ENCODE measurements around the gene HDAC4. TPM values are rescaled to one million over a fixed set of nuclear protein-coding genes. Genes with fewer than 3 reads are reported as not detected.

The HDAC4 gene
- total and polyA plus RNA-seq, 4 donors, result 2.9 to 37.2 (median 4.4) TPM

DNA sequence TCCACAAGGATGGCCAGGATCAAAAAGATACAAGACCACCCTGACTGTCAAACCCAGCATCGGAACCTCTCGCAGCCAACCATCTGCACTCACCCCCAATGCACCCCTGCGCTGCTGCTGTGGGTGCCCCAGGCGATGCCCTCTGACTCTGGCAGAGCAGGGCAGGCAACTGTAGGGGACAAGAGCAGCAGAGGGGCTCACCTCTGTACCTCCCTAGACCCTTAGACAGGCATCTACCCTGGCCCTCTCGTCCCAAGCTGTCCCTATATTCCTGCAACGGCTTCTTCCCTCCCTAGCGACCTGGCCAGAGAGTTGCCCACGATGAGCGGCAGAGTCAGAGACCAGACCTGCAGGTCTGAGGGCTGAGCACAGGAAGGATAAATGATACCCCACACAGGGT is 128.2 kb downstream of the HDAC4 start:
- peaks cover 6 to 13% (median 10%) of the 10 kb centered on the region in 4 donors for H3K4me1 ChIP-seq (ENCODE audit: control insufficient read depth in 4 of 4, insufficient read depth in 4 of 4, low read length in 3 of 4)
- no peak overlapping the region for H3K27ac ChIP-seq (ENCODE audit: low read depth in 1 of 2, low read length in 2 of 2)
- no peaks in the 10 kb centered on the region for H3K36me3 ChIP-seq (ENCODE audit: control insufficient read depth in 4 of 4, insufficient read depth in 3 of 4, low read depth in 1 of 4, low read length in 3 of 4)
- H3K4me3 ChIP-seq (ENCODE audit: low read depth in 1 of 3, low read length in 3 of 3), result no peak overlapping the region
- TF ChIP-seq HNF4G (IDR thresholded peaks at IDR 0.05) (no peak), FOXA1 (IDR thresholded peaks at IDR 0.05) (no peak), JUND (IDR thresholded peaks at IDR 0.05) (no peak), RXRA (IDR thresholded peaks at IDR 0.05) (no peak), GABPA (IDR thresholded peaks at IDR 0.05 in 1 of 2, conservative IDR thresholded peaks at IDR 0.05 in 1 of 2) (no peak), HNF4A (conservative IDR thresholded peaks at IDR 0.05) (no peak), NR2F2 (IDR thresholded peaks at IDR 0.05) (no peak)
- TF ChIP-seq, protein P1, sequence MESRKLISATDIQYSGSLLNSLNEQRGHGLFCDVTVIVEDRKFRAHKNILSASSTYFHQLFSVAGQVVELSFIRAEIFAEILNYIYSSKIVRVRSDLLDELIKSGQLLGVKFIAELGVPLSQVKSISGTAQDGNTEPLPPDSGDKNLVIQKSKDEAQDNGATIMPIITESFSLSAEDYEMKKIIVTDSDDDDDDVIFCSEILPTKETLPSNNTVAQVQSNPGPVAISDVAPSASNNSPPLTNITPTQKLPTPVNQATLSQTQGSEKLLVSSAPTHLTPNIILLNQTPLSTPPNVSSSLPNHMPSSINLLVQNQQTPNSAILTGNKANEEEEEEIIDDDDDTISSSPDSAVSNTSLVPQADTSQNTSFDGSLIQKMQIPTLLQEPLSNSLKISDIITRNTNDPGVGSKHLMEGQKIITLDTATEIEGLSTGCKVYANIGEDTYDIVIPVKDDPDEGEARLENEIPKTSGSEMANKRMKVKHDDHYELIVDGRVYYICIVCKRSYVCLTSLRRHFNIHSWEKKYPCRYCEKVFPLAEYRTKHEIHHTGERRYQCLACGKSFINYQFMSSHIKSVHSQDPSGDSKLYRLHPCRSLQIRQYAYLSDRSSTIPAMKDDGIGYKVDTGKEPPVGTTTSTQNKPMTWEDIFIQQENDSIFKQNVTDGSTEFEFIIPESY (IDR thresholded peaks at IDR 0.05), result no peak
- TF ChIP-seq, protein P2, sequence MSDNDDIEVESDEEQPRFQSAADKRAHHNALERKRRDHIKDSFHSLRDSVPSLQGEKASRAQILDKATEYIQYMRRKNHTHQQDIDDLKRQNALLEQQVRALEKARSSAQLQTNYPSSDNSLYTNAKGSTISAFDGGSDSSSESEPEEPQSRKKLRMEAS (IDR thresholded peaks at IDR 0.05), result no peak
- TF ChIP-seq, protein P3, sequence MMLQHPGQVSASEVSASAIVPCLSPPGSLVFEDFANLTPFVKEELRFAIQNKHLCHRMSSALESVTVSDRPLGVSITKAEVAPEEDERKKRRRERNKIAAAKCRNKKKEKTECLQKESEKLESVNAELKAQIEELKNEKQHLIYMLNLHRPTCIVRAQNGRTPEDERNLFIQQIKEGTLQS (IDR thresholded peaks at IDR 0.05), result no peak
- TF ChIP-seq, protein P4, sequence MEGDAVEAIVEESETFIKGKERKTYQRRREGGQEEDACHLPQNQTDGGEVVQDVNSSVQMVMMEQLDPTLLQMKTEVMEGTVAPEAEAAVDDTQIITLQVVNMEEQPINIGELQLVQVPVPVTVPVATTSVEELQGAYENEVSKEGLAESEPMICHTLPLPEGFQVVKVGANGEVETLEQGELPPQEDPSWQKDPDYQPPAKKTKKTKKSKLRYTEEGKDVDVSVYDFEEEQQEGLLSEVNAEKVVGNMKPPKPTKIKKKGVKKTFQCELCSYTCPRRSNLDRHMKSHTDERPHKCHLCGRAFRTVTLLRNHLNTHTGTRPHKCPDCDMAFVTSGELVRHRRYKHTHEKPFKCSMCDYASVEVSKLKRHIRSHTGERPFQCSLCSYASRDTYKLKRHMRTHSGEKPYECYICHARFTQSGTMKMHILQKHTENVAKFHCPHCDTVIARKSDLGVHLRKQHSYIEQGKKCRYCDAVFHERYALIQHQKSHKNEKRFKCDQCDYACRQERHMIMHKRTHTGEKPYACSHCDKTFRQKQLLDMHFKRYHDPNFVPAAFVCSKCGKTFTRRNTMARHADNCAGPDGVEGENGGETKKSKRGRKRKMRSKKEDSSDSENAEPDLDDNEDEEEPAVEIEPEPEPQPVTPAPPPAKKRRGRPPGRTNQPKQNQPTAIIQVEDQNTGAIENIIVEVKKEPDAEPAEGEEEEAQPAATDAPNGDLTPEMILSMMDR (IDR thresholded peaks at IDR 0.05; ENCODE audit: low read depth, low read length, missing input control), result no peak
- TF ChIP-seq, protein P5, sequence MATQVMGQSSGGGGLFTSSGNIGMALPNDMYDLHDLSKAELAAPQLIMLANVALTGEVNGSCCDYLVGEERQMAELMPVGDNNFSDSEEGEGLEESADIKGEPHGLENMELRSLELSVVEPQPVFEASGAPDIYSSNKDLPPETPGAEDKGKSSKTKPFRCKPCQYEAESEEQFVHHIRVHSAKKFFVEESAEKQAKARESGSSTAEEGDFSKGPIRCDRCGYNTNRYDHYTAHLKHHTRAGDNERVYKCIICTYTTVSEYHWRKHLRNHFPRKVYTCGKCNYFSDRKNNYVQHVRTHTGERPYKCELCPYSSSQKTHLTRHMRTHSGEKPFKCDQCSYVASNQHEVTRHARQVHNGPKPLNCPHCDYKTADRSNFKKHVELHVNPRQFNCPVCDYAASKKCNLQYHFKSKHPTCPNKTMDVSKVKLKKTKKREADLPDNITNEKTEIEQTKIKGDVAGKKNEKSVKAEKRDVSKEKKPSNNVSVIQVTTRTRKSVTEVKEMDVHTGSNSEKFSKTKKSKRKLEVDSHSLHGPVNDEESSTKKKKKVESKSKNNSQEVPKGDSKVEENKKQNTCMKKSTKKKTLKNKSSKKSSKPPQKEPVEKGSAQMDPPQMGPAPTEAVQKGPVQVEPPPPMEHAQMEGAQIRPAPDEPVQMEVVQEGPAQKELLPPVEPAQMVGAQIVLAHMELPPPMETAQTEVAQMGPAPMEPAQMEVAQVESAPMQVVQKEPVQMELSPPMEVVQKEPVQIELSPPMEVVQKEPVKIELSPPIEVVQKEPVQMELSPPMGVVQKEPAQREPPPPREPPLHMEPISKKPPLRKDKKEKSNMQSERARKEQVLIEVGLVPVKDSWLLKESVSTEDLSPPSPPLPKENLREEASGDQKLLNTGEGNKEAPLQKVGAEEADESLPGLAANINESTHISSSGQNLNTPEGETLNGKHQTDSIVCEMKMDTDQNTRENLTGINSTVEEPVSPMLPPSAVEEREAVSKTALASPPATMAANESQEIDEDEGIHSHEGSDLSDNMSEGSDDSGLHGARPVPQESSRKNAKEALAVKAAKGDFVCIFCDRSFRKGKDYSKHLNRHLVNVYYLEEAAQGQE (IDR thresholded peaks at IDR 0.05), result no peak
- no peak overlapping the region for H3K9ac ChIP-seq (ENCODE audit: low read depth in 1 of 2, low read length in 2 of 2)
- H3K27me3 ChIP-seq (ENCODE audit: control insufficient read depth in 4 of 4, insufficient read depth in 4 of 4, low read length in 3 of 4), result no peaks in the 10 kb centered on the region
- no peak for DNase-seq (ENCODE audit: low spot score)
- 98% methylated on average over 9 of the region's 9 CpGs for WGBS
- no peaks in the 10 kb centered on the region for H3K9me3 ChIP-seq (ENCODE audit: control insufficient read depth in 4 of 4, low read length in 3 of 4)

DNA sequence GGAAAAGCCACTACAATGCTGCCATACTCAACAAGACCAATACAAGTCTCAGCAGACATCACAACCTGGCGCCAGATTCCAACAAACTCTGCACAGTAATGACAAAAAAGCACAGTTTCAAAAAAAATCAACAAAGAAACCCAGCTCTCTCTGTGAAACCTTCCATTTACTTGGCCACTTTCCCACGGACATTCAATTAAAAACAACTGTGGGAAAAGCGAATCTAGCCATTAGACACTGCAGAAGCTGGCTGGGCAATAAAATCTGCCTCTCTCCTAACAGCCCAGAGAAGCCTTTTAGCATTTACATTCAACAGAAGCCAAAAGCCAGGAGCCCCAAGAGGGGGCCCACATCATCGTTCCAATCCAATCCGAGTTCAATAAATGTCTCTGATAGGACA is 128.9 kb downstream of the HDAC4 start:
- no peaks in the 10 kb centered on the region for H3K36me3 ChIP-seq (ENCODE audit: control insufficient read depth in 4 of 4, insufficient read depth in 3 of 4, low read depth in 1 of 4, low read length in 3 of 4)
- no peak for DNase-seq (ENCODE audit: low spot score)
- peaks cover 12 to 21% (median 16%) of the 10 kb centered on the region in 4 donors for H3K4me1 ChIP-seq (ENCODE audit: control insufficient read depth in 4 of 4, insufficient read depth in 4 of 4, low read length in 3 of 4)
- no peaks in the 10 kb centered on the region for H3K27me3 ChIP-seq (ENCODE audit: control insufficient read depth in 4 of 4, insufficient read depth in 4 of 4, low read length in 3 of 4)
- H3K4me3 ChIP-seq (ENCODE audit: low read depth in 1 of 3, low read length in 3 of 3), result no peak overlapping the region
- 82% methylated on average over 5 of the region's 5 CpGs for WGBS
- no peaks in the 10 kb centered on the region for H3K9me3 ChIP-seq (ENCODE audit: control insufficient read depth in 4 of 4, low read length in 3 of 4)
- H3K27ac ChIP-seq (ENCODE audit: low read depth in 1 of 2, low read length in 2 of 2), result no peak overlapping the region
- no peak overlapping the region for H3K9ac ChIP-seq (ENCODE audit: low read depth in 1 of 2, low read length in 2 of 2)
- TF ChIP-seq EGR1 (IDR thresholded peaks at IDR 0.05; ENCODE audit: low read depth in 2 of 2), result no peak
- no peak for TF ChIP-seq SP1 (IDR thresholded peaks at IDR 0.05)
- no peak for TF ChIP-seq GABPA (IDR thresholded peaks at IDR 0.05 in 1 of 2, conservative IDR thresholded peaks at IDR 0.05 in 1 of 2)
- TF ChIP-seq FOXA2 (IDR thresholded peaks at IDR 0.05), result no peak
- no peak for TF ChIP-seq HNF4A (conservative IDR thresholded peaks at IDR 0.05)
- TF ChIP-seq FOXA1 (IDR thresholded peaks at IDR 0.05), result no peak
- TF ChIP-seq, protein P1 (IDR thresholded peaks at IDR 0.05), result no peak
- TF ChIP-seq JUND (IDR thresholded peaks at IDR 0.05), result no peak
- no peak for TF ChIP-seq NR2F2 (IDR thresholded peaks at IDR 0.05)
- no peak for TF ChIP-seq YY1 (IDR thresholded peaks at IDR 0.05)
- TF ChIP-seq HNF4G (IDR thresholded peaks at IDR 0.05), result no peak
- TF ChIP-seq, protein P5 (IDR thresholded peaks at IDR 0.05), result no peak
- no peak for TF ChIP-seq TAF1 (conservative IDR thresholded peaks at IDR 0.05)
- TF ChIP-seq, protein P2 (IDR thresholded peaks at IDR 0.05), result no peak
- no peak for TF ChIP-seq RAD21 (IDR thresholded peaks at IDR 0.05)
